CD4-positive, alpha-beta T cell treated with Interleukin-2 at 100 ng/mL for 4 hours (primary cell): ENCODE results near the gene TNK1.
"Not testable (repeated sequence)": the region's sequence is repeated elsewhere in the genome, so short reads cannot be mapped to it uniquely, and the experiment has no call there.

Source experiments
- DNase-seq: peaks from one replicate; pipeline ENCODE4 v3.0.0-alpha.2; 2020; ENCODE audit warnings: low spot score

TNK1 gene

DNA sequence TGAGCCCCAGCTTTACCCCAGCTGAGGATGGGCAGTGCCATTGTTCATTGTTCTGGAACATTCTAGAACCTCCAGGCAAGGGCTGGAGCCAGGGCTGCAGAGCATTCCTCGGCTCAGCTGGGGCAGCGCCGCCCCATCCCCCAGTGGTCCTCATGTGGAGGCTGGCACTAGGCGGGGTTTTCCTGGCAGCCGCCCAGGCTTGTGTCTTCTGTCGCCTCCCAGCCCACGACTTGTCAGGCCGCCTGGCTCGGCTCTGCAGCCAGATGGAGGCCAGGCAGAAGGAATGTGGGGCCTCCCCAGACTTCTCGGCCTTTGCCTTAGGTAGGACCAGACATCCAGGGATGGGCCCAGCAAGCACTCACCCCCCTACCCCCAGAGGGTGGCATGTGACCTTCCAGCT lies 25.8 kb upstream of the TNK1 start, which contains the start of gene TMEM95:
Gene TMEM95, plus strand, starts transcription at position 104 of the 400 bp plus-strand sequence. Its CDS starts 49 bp downstream, at position 153.
- DNase-seq, result no peak

DNA sequence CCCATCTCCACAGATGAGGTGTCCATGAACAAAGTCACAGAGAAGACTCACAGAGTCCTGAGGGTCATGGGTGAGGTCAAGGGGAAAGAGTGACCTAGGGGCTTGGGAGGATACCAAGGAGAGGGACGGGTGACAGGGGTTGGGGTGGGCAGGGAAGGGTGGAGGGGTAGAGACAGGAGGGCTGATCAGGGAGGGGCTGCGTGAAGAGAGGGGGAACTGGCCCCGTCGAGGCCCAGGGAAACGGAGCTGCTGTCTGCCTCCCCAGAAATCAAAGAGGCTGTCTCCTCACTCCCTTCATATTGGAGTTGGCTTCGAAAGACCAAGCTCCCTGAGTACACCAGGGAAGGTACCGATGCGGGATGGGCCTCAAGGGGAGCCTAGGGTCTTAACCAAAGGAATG lies 25.3 kb upstream of the TNK1 start:
- DNase-seq, result no peak

DNA sequence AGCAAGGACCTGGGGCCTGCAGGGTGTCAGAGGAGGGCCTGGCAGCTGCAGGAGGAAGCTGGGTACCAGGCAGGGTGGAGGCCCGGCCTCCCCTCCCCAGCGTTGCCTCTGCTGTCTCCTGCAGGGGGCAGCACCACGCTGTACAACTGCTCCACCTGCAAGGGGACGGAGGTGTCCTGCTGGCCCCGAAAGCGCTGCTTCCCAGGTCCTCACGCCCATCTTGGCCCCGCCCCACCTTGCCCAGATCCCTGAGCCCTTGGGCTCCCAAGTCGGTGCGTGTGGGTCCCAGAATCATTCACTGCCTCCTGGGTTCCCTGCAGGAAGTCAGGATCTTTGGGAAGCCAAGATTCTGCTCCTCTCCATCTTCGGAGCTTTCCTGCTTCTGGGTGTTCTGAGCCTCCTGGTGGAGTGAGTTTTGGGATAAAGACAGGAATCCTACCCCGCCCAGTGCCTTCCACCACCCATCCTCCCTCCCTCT lies 24.8 kb upstream of the TNK1 start:
- peak; percentile 88 for DNase-seq

DNA sequence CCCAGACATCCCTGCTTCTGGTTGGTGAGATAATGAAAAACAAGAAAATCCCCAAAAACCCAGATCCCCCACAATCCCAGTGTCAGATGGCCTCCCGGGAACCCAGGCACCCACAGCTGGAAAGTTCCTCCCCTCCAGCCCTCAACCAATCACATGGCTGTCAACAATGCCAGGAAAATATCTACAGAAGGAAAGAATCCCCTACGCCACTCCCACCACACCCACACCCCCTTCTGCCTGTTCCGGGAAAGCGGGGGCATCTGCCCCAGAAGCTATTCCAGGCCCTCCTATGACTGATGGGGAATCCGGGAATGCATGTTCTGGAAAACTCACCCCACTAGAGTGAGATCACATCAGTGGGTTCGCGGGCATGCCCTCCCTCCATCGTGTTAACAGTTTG lies 24.1 kb upstream of the TNK1 start:
- no peak for DNase-seq

- no peak for DNase-seq
Measured at GRCh38 chr17:7357381-7357780, 23.5 kb upstream of the TNK1 start.

DNA sequence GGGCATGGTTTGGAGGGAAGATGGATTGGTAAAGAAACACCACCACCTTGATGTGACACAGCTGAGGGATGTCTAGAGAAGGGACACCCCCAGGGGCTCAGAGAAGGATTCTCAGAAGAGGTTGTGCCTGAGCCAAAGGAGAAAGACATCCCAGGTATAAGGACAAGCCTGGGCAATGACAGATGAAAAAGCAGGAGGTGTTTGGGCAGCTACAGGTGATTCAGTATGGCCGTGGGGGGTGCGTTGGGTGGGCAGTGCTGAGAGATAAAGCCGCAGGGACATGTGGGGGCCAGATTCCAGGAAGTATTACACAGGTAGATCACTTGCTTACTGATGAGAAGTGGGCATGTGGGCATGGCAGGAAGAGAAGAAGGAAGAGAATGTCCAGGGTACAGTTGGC lies 19.0 kb upstream of the TNK1 start:
- DNase-seq, result no peak

DNA sequence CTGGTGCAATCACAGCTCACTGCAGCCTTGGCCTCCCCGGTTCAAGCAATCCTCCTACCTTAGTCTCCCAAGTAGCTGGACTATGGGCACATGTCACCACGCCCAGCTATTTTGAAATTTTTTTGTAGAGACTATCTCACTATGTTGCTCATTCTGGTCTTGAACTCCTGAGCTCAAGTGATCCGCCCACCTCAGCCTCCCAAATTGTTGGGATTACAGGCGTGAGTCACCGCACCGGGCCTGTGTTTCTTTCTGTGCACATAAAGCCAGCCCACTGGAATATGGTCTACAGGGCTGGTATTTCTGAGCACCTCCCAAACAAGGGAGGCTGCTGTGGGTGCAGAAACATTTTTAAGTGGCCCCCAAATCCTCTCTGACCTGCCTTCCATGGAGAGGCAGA lies 17.6 kb upstream of the TNK1 start:
- no peak for DNase-seq

- not testable (repeated sequence) for DNase-seq
Measured at GRCh38 chr17:7365963-7366362, 14.9 kb upstream of the TNK1 start.

DNA sequence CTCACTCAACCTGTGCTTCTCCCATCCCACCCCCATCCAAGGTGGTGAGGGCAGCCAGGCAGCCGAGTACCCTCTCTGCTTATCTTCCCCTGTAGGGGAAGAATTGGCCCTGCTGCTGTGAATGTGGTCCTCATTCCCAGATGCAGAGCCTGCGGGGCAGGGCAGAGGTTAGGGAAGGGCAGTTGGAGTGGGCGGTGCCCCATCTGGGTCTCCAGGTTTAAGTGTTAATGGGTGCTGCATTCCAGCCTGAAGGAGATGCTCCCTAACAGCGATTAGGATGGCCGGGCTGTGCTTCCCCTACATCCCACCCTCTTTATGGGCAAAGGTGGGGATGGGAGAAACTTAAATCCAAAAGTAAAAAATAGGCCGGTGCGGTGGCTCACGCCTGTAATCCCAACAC lies 13.8 kb upstream of the TNK1 start:
- no peak for DNase-seq

DNA sequence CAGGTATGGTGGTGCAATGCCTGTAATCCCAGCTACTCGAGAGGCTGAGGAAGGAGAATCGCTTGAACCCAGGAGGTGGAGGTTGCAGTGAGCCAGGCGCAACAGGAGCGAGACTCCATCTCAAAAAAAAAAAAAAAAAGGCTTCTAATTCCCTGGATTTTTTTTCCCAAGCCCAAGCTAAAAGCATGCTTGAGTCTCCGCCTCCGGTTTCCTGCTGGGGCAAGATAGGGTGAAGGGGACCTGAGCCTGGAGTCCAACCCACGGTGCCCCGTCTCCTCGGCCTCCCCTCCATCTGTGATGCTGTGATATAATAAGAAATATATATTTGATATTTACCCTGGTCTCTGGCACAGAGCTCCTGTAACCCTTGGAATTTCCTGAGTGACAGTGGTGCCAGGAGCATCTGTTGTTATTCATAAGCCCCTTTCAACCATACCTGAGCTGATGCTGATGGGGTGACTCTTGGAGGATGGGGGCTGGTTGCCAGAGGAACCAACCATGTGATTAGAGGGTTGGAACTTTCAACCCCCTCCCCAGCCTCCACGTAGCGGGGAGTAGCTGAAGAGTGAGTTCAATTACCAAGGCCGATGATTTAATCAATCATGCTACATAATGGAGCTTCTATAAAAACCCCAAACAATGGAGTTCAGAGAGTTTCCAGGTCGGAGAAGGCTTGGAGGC lies 12.8 kb upstream of the TNK1 start:
- DNase-seq, result no peak

GRCh38 chr17:7368599-7368994 lies 12.3 kb upstream of the TNK1 start:
- not testable (repeated sequence) for DNase-seq

GRCh38 chr17:7369825-7370224 lies 11.1 kb upstream of the TNK1 start:
- DNase-seq, result no peak

- no peak for DNase-seq
Measured at GRCh38 chr17:7370853-7371252, 10.0 kb upstream of the TNK1 start.

DNA sequence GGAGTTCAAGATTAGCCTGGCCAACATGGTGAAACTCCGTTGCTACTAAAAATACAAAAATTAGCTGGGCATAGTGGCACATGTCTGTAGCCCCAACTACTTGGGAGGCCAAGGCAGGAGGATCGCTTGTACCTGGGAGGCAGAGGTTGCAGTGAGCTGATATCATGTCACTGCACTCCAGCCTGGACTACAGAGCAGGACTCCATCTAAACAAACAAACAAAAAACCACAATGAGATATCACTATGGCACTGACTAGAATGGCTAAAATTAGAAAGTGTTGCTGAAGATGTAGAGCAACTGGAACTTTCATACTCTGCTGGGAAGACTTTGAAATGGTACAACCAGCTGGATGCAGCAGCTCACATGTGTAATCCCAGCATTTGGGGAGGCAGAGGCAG lies 6.5 kb upstream of the TNK1 start:
- no peak for DNase-seq

DNA sequence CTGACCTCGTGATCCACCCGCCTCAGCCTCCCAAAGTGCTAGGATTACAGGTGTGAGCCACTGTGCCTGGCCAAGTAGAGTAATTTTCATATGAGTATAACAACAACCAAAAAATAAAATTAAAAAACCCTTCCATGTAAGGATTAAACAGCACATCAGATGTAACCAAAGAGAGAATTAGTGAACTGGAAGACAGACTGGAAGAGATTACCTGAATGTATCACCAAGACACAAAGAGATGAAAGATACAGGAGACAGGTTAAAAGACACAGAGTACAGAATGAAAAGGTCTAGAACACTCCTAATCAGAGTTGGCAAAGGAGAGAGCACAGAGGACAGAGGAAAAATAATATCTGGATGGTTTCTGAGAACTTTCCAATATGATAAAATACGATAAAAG lies 1.8 kb upstream of the TNK1 start:
- no peak for DNase-seq

GRCh38 chr17:7380321-7380720 lies 568 bp upstream of the TNK1 start:
- no peak for DNase-seq

DNA sequence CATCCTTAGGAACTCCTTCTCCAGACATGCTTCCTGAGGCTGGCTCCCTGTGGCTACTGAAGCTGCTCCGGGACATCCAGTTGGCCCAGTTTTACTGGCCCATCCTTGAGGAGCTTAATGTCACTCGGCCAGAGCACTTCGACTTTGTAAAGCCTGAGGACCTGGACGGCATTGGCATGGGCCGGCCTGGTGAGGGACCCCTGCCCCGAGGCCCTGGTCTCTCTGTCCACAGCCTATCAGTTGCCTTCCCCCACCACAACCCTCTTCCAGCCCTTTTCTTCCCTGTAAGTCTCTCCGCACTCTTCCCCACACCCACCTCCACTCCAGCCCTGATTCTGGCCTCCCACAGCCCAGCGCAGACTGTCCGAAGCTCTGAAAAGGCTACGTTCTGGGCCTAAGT lies 2.0 kb downstream of the TNK1 start:
- no peak for DNase-seq

- DNase-seq, result no peak
Measured at GRCh38 chr17:7383371-7383741, 2.5 kb downstream of the TNK1 start.

DNA sequence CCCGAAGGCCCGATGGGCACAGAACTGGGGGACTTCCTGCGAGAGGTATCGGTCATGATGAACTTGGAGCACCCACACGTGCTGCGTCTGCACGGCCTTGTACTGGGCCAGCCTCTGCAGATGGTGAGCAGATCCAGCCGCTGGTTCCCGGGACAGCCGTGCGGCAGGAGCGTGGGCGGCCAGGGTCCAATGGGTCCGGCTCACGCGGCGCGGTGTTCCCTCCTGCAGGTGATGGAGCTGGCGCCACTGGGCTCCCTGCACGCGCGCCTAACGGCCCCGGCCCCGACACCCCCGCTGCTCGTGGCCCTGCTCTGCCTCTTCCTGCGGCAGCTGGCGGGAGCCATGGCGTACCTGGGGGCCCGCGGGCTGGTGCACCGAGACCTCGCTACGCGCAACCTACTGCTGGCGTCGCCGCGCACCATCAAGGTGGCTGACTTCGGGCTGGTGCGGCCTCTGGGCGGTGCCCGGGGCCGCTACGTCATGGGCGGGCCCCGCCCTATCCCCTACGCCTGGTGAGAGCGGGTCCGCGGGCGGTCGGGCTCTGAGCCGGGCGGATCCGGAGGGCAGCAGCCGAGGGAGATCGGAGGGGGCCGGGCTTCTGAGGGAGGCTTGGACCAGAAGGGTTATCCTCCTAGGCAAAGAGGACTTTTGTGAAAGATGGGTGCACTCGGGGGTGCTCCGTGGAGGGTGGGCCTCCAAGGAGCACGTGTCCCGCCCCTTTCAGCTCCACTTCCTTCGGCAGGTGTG lies 3.0 kb downstream of the TNK1 start:
- peak; percentile 78 for DNase-seq

GRCh38 chr17:7384489-7385081 lies 3.7 kb downstream of the TNK1 start:
- no peak for DNase-seq

DNA sequence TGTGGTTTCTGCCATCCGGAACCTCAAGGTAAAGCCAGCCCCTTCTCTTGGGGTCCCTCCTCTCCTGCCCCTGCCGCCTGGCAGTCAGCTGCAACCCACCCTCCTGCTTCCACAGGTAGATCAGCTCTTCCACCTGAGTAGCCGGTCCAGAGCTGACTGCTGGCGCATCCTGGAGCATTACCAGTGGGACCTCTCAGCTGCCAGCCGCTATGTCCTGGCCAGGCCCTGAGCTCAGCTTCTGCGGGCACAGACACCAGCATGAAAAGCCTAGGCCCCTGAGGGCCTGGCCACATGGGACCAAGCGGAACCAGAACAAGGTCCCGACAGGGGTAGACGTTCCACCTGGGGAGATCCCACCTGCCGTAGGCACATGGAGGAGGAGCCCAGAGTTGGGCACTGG lies 8.0 kb downstream of the TNK1 start:
- DNase-seq, result no peak

DNA sequence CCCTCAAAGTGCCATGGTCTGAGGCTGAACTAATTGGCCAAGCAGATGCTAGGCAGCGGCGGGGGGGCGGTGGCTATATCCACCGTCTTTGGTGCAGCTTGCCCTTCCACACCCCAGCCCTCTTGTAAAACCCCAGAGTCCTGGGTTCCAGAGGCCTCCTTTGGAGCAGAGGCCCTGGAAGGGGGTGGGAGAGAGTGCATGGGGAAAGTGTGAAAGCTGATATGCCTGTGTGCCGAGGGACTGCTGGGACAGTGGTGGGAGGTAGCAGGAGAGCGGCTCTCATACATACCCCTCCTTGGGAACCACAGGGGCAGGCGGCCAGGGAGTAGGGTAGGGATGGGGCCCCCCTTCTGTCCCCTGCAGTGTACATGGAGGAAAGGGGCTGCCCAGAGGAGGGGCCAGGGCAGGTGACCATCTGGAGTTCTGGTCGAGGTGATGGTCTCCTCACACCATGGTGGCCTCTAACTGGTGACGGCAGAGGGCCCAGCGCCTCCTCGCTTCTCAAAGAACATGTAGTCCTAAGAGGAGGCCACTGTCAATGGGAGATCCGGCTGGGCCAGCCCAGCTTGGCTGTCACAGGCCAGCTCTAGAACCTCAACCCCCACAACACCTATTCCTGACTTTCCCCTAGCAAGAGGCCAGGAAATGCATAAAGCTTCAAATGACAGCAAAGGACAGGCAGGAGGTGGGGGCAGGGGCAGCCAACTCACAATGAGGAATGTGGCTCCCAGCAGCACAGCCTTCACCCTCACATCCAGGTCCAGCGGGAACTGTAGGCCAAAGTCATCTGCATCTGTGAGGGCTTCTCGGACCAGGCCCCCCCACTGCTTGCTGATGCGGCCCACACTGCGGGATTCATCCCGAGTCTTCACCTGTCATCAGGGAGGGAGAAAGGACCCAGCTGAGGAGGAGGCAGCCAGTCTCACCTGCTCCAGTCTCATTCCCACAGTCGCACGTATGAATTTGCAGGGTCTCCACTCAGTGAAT lies 9.3 kb downstream of the TNK1 start:
- DNase-seq, result no peak
